ENCODE results near the gene ARHGEF28.

DNA sequence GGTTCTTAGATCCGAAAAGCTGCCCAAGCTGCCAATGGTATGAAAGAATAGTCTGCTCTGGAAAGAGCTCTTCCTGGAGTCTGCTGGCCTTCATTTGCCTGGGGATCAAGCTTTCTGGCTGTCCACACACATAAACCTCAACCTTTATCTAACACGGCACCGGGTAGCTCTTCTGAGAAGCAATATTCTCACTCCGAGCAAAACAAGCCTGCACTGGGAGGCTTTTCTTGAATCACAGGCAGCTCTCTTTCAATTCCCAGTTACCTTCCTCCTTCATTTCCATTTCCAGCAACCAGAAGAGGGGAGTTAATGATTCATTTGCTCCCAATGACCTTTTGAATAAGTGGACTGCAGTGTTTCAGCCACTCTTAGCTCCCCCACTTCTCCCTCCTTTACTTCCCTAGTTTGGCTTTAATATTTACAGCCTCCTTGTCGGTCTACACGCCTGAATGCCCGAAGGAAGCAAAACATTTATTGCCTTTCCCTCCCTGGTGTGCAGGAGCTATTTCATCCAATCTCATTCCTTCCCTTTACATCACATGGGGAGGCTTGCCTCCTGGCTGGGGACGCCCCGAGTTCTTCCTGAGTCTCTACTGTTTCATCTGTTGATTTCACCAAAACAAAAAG, 187.1 kb downstream of the ARHGEF28 start:
- TF ChIP-seq, protein P1, sequence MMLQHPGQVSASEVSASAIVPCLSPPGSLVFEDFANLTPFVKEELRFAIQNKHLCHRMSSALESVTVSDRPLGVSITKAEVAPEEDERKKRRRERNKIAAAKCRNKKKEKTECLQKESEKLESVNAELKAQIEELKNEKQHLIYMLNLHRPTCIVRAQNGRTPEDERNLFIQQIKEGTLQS (IDR thresholded peaks at IDR 0.05; ENCODE audit: borderline replicate concordance, extremely low read depth, low read depth, low read length) = no peak
- TF ChIP-seq FOXM1 (IDR thresholded peaks at IDR 0.05; ENCODE audit: low read depth, low read length) (no peak), EZH2 (IDR thresholded peaks at IDR 0.05; ENCODE audit: borderline replicate concordance, control insufficient read depth, low read depth, low read length) (no peak), TARDBP (IDR thresholded peaks at IDR 0.05; ENCODE audit: borderline replicate concordance) (no peak)
- TF ChIP-seq, protein P2, sequence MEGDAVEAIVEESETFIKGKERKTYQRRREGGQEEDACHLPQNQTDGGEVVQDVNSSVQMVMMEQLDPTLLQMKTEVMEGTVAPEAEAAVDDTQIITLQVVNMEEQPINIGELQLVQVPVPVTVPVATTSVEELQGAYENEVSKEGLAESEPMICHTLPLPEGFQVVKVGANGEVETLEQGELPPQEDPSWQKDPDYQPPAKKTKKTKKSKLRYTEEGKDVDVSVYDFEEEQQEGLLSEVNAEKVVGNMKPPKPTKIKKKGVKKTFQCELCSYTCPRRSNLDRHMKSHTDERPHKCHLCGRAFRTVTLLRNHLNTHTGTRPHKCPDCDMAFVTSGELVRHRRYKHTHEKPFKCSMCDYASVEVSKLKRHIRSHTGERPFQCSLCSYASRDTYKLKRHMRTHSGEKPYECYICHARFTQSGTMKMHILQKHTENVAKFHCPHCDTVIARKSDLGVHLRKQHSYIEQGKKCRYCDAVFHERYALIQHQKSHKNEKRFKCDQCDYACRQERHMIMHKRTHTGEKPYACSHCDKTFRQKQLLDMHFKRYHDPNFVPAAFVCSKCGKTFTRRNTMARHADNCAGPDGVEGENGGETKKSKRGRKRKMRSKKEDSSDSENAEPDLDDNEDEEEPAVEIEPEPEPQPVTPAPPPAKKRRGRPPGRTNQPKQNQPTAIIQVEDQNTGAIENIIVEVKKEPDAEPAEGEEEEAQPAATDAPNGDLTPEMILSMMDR (IDR thresholded peaks at IDR 0.05 in 2 of 3, conservative IDR thresholded peaks at IDR 0.05 in 1 of 3; ENCODE audit: control insufficient read depth in 2 of 3, extremely low read depth in 1 of 3, insufficient read depth in 1 of 3, low read depth in 3 of 3, low read length in 3 of 3) = no peak

Data from GM12878 (cell line).